SH-SY5Y (cell line): ENCODE measurements around the gene ATXN7L3.

ENCODE experiments used
- GATA2 ChIP-seq: IDR thresholded peaks from 2 replicates; pipeline ENCODE4 v1.6.1; 2011; ENCODE audit warnings: mild to moderate bottlenecking, low read depth, low read length
- GATA3 ChIP-seq: IDR thresholded peaks from 2 replicates; pipeline ENCODE4 v1.6.1; 2011; ENCODE audit warnings: low read depth, mild to moderate bottlenecking, low read length, moderate library complexity

Gene ATXN7L3

GRCh38 chr17:44212507-44213402 lies 13.1 kb upstream of the ATXN7L3 start:
- TF ChIP-seq GATA3, result no peak

- no peak for TF ChIP-seq GATA3
- no peak for TF ChIP-seq GATA2
Observed at GRCh38 chr17:44211281-44212265, 11.9 kb upstream of the ATXN7L3 start.

GRCh38 chr17:44210342-44211192 lies 10.9 kb upstream of the ATXN7L3 start:
- TF ChIP-seq GATA2 (no peak), GATA3 (no peak)

GRCh38 chr17:44209786-44210341 lies 10.2 kb upstream of the ATXN7L3 start:
- TF ChIP-seq GATA2, result no peak
- no peak for TF ChIP-seq GATA3

- TF ChIP-seq GATA2, result no peak
- TF ChIP-seq GATA3, result no peak
Observed at GRCh38 chr17:44207743-44208142, 8.1 kb upstream of the ATXN7L3 start.

- TF ChIP-seq GATA2 (no peak), GATA3 (no peak)
Observed at GRCh38 chr17:44207319-44207718, 7.6 kb upstream of the ATXN7L3 start.

- TF ChIP-seq GATA2 (no peak), GATA3 (no peak)
Observed at GRCh38 chr17:44206825-44207155, 7.1 kb upstream of the ATXN7L3 start.

GRCh38 chr17:44205962-44206824 lies 6.5 kb upstream of the ATXN7L3 start:
- TF ChIP-seq GATA2, result no peak
- TF ChIP-seq GATA3, result no peak

GRCh38 chr17:44204441-44204882 lies 4.8 kb upstream of the ATXN7L3 start:
- no peak for TF ChIP-seq GATA3
- no peak for TF ChIP-seq GATA2

GRCh38 chr17:44203731-44204440 lies 4.2 kb upstream of the ATXN7L3 start:
- TF ChIP-seq GATA3, result no peak
- TF ChIP-seq GATA2, result no peak

- TF ChIP-seq GATA3 (no peak), GATA2 (no peak)
Observed at GRCh38 chr17:44202756-44203155, 3.1 kb upstream of the ATXN7L3 start.
